Measurements from ENCODE around the gene STX18. TPM values are rescaled to one million over a fixed set of nuclear protein-coding genes. Genes with fewer than 3 reads are reported as not detected.

The STX18 gene
- total RNA-seq, 6 donors from 2014 or later = 23.7 to 48.1 (median 29.2) TPM

- Histone ChIP-seq H3K9me3 (no peaks in the 10 kb centered on the region), H3K27ac (no peak overlapping the region), H3K4me3 (no peak overlapping the region), H3K36me3 (no peaks in the 10 kb centered on the region), H3K4me1 (peaks cover 25 to 32% (median 27%) of the 10 kb centered on the region in 4 donors), H3K27me3 (peaks cover 0 to 32% (median 15%) of the 10 kb centered on the region in 4 donors)
- 88 to 89% methylated on average over 10 to 11 of the region's 11 CpGs for whole genome bisulfite sequencing, 2 donors
- ATAC-seq (ENCODE audit: low FRiP score in 2 of 2) (no peak), DNase-seq (no peak)
- TF ChIP-seq EP300 (IDR thresholded peaks at IDR 0.05) (no peak), POLR2A (IDR thresholded peaks at IDR 0.05) (no peak), POLR2AphosphoS5 (IDR thresholded peaks at IDR 0.05) (no peak), CTCF (IDR thresholded peaks at IDR 0.05) (no peak)
Measured at GRCh38 chr4:4390515-4391240, 151.2 kb downstream of the STX18 start.

- Histone ChIP-seq H3K4me3 (no peak overlapping the region), H3K36me3 (no peaks in the 10 kb centered on the region), H3K4me1 (peaks cover 25 to 35% (median 27%) of the 10 kb centered on the region in 4 donors), H3K27ac (no peak overlapping the region), H3K9me3 (no peaks in the 10 kb centered on the region), H3K27me3 (peaks cover 0 to 36% (median 16%) of the 10 kb centered on the region in 4 donors)
- no peak for DNase-seq
- no peak for ATAC-seq (ENCODE audit: low FRiP score in 2 of 2)
- TF ChIP-seq EP300 (IDR thresholded peaks at IDR 0.05) = no peak
- TF ChIP-seq POLR2A (IDR thresholded peaks at IDR 0.05) = no peak
- TF ChIP-seq CTCF (IDR thresholded peaks at IDR 0.05) = no peak
- TF ChIP-seq POLR2AphosphoS5 (IDR thresholded peaks at IDR 0.05) = no peak
- WGBS, 2 donors = 81 to 89% methylated on average over 5 to 7 of the region's 7 CpGs
Measured at GRCh38 chr4:4390046-4390445, 151.8 kb downstream of the STX18 start.

GRCh38 chr4:4388836-4389575 is 152.8 kb downstream of the STX18 start:
- Histone ChIP-seq H3K4me3 (no peak overlapping the region), H3K36me3 (no peaks in the 10 kb centered on the region), H3K4me1 (peaks cover 25 to 35% (median 27%) of the 10 kb centered on the region in 4 donors), H3K27ac (no peak overlapping the region), H3K27me3 (peaks cover 0 to 36% (median 16%) of the 10 kb centered on the region in 4 donors), H3K9me3 (no peaks in the 10 kb centered on the region)
- no peak for TF ChIP-seq POLR2AphosphoS5 (IDR thresholded peaks at IDR 0.05)
- no peak for TF ChIP-seq CTCF (IDR thresholded peaks at IDR 0.05)
- TF ChIP-seq EP300 (IDR thresholded peaks at IDR 0.05) = no peak
- no peak for TF ChIP-seq POLR2A (IDR thresholded peaks at IDR 0.05)
- 38 to 79% methylated on average over 5 to 17 of the region's 18 CpGs for WGBS, 2 donors
- no peak for DNase-seq
- no peak for ATAC-seq (ENCODE audit: low FRiP score in 2 of 2)

GRCh38 chr4:4388311-4388790 is 153.5 kb downstream of the STX18 start:
- TF ChIP-seq EP300 (IDR thresholded peaks at IDR 0.05) (no peak), CTCF (IDR thresholded peaks at IDR 0.05) (no peak), POLR2A (IDR thresholded peaks at IDR 0.05) (no peak), POLR2AphosphoS5 (IDR thresholded peaks at IDR 0.05) (no peak)
- no peak overlapping the region for H3K27ac ChIP-seq
- no peak for ATAC-seq (ENCODE audit: low FRiP score in 2 of 2)
- no peak for DNase-seq
- H3K27me3 ChIP-seq = peaks cover 0 to 41% (median 16%) of the 10 kb centered on the region in 4 donors
- no peaks in the 10 kb centered on the region for H3K9me3 ChIP-seq
- 10 to 27% methylated on average over 8 of the region's 8 CpGs for WGBS, 2 donors
- H3K4me3 ChIP-seq = peak overlapping the region in 1 of 4 donors; percentile 54
- H3K4me1 ChIP-seq = peaks cover 25 to 35% (median 27%) of the 10 kb centered on the region in 4 donors
- H3K36me3 ChIP-seq = no peaks in the 10 kb centered on the region
